HG02852 (cell line): ENCODE measurements around the gene DAAM2.

ENCODE experiments used
- ATAC-seq: cut with Tn5 transposase; IDR thresholded peaks from one replicate; pipeline ENCODE4 v1.9.1; 2021; ENCODE audit warnings: mild to moderate bottlenecking, moderate library complexity; ENCODE audit not compliant: unreplicated experiment

DAAM2 gene

GRCh38 chr6:39881851-39882530 is 89.8 kb downstream of the DAAM2 start:
- no peak for ATAC-seq

GRCh38 chr6:39882531-39882899 is 90.3 kb downstream of the DAAM2 start:
- no peak for ATAC-seq

GRCh38 chr6:39884696-39885095 is 92.5 kb downstream of the DAAM2 start:
- no peak for ATAC-seq

- no peak for ATAC-seq
Measured at GRCh38 chr6:39885691-39886090, 93.5 kb downstream of the DAAM2 start.

GRCh38 chr6:39886871-39887270 is 94.7 kb downstream of the DAAM2 start:
- no peak for ATAC-seq

GRCh38 chr6:39887692-39888450 is 95.7 kb downstream of the DAAM2 start:
- no peak for ATAC-seq

- no peak for ATAC-seq
Measured at GRCh38 chr6:39889229-39889628, 97.1 kb downstream of the DAAM2 start.

GRCh38 chr6:39891353-39891752 is 99.2 kb downstream of the DAAM2 start:
- no peak for ATAC-seq

GRCh38 chr6:39891976-39892375 is 99.8 kb downstream of the DAAM2 start:
- ATAC-seq, result no peak

GRCh38 chr6:39892490-39893129 is 100.4 kb downstream of the DAAM2 start:
- ATAC-seq, result no peak

GRCh38 chr6:39893286-39893685 is 101.1 kb downstream of the DAAM2 start:
- no peak for ATAC-seq

GRCh38 chr6:39896701-39897100 is 104.5 kb downstream of the DAAM2 start:
- no peak for ATAC-seq

GRCh38 chr6:39897698-39898097 is 105.5 kb downstream of the DAAM2 start:
- ATAC-seq, result no peak

- no peak for ATAC-seq
Measured at GRCh38 chr6:39898625-39899024, 106.4 kb downstream of the DAAM2 start.

- no peak for ATAC-seq
Measured at GRCh38 chr6:39899554-39900295, 107.5 kb downstream of the DAAM2 start.

- ATAC-seq, result no peak
Measured at GRCh38 chr6:39901116-39901655, 109.0 kb downstream of the DAAM2 start.

GRCh38 chr6:39901670-39902069 is 109.5 kb downstream of the DAAM2 start:
- ATAC-seq, result no peak

- ATAC-seq, result no peak
Measured at GRCh38 chr6:39902136-39902535, 110.0 kb downstream of the DAAM2 start.

- no peak for ATAC-seq
Measured at GRCh38 chr6:39902786-39903465, 110.8 kb downstream of the DAAM2 start.

- ATAC-seq, result no peak
Measured at GRCh38 chr6:39903656-39904055, 111.5 kb downstream of the DAAM2 start.
